Measurements from ENCODE around the gene ANKRD10. TPM values are rescaled to one million over a fixed set of nuclear protein-coding genes. Genes with fewer than 3 reads are reported as not detected.

The ANKRD10 gene
- total and polyA plus RNA-seq, 10 of the 15 experiments (the other 5 are each of a cell fraction or from before 2014, with no cell fraction given): 47.1 to 199 (median 97.2) TPM

- in situ Hi-C loops (cut with MboI): no loop called here
These were observed 4.6 kb downstream of the ANKRD10 start for GRCh38 chr13:110910013-110910890.

More at GRCh38 chr13:110910013-110910890, 4.6 kb downstream of the ANKRD10 start:
- ATAC-seq (no peak), FAIRE-seq (no peak), DNase-seq (ENCODE audit: low read depth, low spot score) (no peak)
- H4K20me1 ChIP-seq (ENCODE audit: control insufficient read depth, insufficient read depth): peaks cover 12% of the 10 kb centered on the region
- peaks cover 88% of the 10 kb centered on the region for H3K79me2 ChIP-seq (ENCODE audit: control insufficient read depth, insufficient read depth, low read length)
- 89% methylated on average over 14 of the region's 14 CpGs for WGBS (ENCODE audit: insufficient coverage, insufficient replicate concordance, low lambda C conversion rate, missing lambda C conversion rate)
- TF ChIP-seq, protein P1, sequence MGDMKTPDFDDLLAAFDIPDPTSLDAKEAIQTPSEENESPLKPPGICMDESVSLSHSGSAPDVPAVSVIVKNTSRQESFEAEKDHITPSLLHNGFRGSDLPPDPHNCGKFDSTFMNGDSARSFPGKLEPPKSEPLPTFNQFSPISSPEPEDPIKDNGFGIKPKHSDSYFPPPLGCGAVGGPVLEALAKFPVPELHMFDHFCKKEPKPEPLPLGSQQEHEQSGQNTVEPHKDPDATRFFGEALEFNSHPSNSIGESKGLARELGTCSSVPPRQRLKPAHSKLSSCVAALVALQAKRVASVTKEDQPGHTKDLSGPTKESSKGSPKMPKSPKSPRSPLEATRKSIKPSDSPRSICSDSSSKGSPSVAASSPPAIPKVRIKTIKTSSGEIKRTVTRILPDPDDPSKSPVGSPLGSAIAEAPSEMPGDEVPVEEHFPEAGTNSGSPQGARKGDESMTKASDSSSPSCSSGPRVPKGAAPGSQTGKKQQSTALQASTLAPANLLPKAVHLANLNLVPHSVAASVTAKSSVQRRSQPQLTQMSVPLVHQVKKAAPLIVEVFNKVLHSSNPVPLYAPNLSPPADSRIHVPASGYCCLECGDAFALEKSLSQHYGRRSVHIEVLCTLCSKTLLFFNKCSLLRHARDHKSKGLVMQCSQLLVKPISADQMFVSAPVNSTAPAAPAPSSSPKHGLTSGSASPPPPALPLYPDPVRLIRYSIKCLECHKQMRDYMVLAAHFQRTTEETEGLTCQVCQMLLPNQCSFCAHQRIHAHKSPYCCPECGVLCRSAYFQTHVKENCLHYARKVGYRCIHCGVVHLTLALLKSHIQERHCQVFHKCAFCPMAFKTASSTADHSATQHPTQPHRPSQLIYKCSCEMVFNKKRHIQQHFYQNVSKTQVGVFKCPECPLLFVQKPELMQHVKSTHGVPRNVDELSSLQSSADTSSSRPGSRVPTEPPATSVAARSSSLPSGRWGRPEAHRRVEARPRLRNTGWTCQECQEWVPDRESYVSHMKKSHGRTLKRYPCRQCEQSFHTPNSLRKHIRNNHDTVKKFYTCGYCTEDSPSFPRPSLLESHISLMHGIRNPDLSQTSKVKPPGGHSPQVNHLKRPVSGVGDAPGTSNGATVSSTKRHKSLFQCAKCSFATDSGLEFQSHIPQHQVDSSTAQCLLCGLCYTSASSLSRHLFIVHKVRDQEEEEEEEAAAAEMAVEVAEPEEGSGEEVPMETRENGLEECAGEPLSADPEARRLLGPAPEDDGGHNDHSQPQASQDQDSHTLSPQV (IDR thresholded peaks at IDR 0.05): no peak
- TF ChIP-seq MLLT1 (IDR thresholded peaks at IDR 0.05): 0 out of 2 replicates have a peak, but pooled peaks have one; percentile 22
- no peak overlapping the region for H3K27ac ChIP-seq (ENCODE audit: control insufficient read depth, insufficient read depth)
- peaks cover 4 to 37% of the 10 kb centered on the region in 2 experiments for H3K36me3 ChIP-seq (ENCODE audit: control insufficient read depth in 2 of 2, insufficient read depth in 2 of 2, low read length in 1 of 2)
- peak overlapping the region; percentile 93; the same call in 1 of the 2 replicates for H3K4me3 ChIP-seq
- no peak overlapping the region for H2AFZ ChIP-seq (ENCODE audit: control insufficient read depth, low read depth, low read length)
- SMC1A ChIA-PET (ENCODE audit: uncharacterized antibody, unreplicated experiment): interaction anchor here (0.7 to 1.1 kb wide), 3 partner anchors 12 to 138 kb away, joined by 3 to 4 read pairs (median 3); no protein-coding TSS in a partner anchor
- no peaks in the 10 kb centered on the region for H3K9me3 ChIP-seq (replicated peaks; ENCODE audit: control insufficient read depth, insufficient read depth, low read length)
- H3K4me1 ChIP-seq (ENCODE audit: control insufficient read depth, insufficient read depth, low read length): peaks cover 9% of the 10 kb centered on the region; the same call in 1 of the 2 replicates
- RAD21 ChIA-PET (ENCODE audit: unreplicated experiment): interaction anchor here (1.1 to 1.5 kb wide), 2 partner anchors 10 to 157 kb away, joined by 3 to 4 read pairs; no protein-coding TSS in a partner anchor
- H3K27me3 ChIP-seq (replicated peaks in 1 of 2; ENCODE audit: control insufficient read depth in 2 of 2, insufficient read depth in 2 of 2, low read length in 1 of 2): no peaks in the 10 kb centered on the region
- BruUV-seq (replicated peaks): TSS peak; percentile 1
- H3K9ac ChIP-seq (ENCODE audit: control insufficient read depth, insufficient read depth, low read length): no peak overlapping the region
- POLR2A ChIA-PET: no interaction called here
- CTCF ChIA-PET: no interaction called here
- H3K4me2 ChIP-seq (ENCODE audit: control insufficient read depth, insufficient read depth): peak overlapping the region; percentile 59
- intact Hi-C loops (cut with micrococcal nuclease; ENCODE audit: unreplicated experiment): loop anchor here (5.0 to 10.0 kb wide), 3 partner anchors 293 to 465 kb away; partner anchors contain the start of gene NAXD
